HK-2 (cell line): Measurements from ENCODE around the gene WIPI1.
"Not testable (repeated sequence)": the region's sequence is repeated elsewhere in the genome, so short reads cannot be mapped to it uniquely, and the experiment has no call there.

Experiments used
- DNase-seq: peaks from one replicate; pipeline ENCODE4 v3.0.0-alpha.2; 2018; ENCODE audit not compliant: unreplicated experiment

Gene WIPI1, protein sequence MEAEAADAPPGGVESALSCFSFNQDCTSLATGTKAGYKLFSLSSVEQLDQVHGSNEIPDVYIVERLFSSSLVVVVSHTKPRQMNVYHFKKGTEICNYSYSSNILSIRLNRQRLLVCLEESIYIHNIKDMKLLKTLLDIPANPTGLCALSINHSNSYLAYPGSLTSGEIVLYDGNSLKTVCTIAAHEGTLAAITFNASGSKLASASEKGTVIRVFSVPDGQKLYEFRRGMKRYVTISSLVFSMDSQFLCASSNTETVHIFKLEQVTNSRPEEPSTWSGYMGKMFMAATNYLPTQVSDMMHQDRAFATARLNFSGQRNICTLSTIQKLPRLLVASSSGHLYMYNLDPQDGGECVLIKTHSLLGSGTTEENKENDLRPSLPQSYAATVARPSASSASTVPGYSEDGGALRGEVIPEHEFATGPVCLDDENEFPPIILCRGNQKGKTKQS

GRCh38 chr17:68457168-68457538 lies at the start of gene WIPI1:
TSS of gene WIPI1 (minus strand) at chr17:68457496. CDS start at chr17:68457421, 75 bp downstream.
- DNase-seq: no peak

GRCh38 chr17:68505951-68506350 lies 48.7 kb upstream of the WIPI1 start:
- DNase-seq: no peak

- no peak for DNase-seq
Observed at GRCh38 chr17:68501074-68501473, 43.8 kb upstream of the WIPI1 start.

DNA sequence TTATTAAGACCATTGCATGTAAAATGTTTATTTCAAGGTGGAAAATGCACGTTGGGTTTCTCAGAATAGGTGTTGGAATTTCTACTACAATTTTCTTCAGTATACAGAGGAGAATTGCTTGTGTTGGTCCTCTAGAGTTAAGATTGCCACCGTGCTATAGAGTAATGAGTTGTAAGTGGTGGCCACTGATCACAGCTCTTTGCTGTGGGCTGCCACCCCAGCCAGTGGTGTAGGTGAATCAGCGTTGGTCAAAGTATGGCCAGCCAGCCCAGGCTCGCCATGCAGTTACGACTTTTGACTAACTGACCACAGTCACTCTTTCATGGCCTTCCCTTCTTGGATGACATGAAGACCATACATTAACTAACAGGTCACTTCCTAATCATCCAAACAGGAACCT lies 42.3 kb upstream of the WIPI1 start:
- no peak for DNase-seq

- no peak for DNase-seq
Observed at GRCh38 chr17:68498479-68499326, 41.4 kb upstream of the WIPI1 start.

DNA sequence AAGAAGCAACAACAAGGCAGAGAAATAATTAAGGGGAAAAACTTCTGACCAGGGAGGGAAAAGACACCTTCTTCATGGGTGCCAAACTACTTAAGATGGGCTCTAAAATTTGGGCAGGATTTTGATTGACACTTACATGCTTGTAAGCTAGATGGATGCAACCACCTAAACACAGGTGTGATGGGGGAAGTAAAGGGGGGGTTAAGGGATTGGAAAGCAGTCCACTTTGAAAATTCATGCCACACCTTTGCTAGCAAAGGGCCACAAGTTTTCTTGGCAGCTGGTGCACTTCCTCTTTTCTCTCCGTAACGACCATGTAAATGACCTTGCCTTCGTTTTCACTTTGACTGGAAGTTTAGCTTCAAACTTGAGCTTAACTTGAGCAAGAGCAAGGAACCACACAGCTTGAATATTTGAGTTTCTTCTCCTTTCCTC lies 40.6 kb upstream of the WIPI1 start:
- no peak for DNase-seq

GRCh38 chr17:68495081-68495480 lies 37.8 kb upstream of the WIPI1 start:
- no peak for DNase-seq

- DNase-seq: not testable (repeated sequence)
Observed at GRCh38 chr17:68492394-68493054, 35.2 kb upstream of the WIPI1 start.

GRCh38 chr17:68491381-68492231 lies 34.3 kb upstream of the WIPI1 start:
- no peak for DNase-seq

DNA sequence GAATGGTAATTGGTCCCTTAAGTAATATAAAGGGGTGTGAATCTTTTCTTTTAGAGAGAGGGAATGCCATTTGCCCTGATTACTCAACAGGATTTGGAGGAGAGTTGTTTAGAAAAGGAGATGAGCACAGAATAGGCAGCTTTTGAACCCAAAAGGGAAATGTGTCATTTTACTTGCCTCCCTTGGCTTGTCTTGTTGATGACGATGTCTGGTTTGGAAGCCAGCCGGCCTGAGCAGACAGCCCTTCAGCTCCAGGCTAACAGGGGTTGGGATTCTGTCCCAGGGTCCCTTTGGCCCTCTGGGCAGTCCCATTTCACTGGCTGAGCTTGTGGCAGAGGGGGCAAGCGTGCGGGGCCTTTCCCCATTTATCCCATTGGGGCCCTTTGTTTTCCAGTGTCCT lies 32.6 kb upstream of the WIPI1 start:
- DNase-seq: no peak

DNA sequence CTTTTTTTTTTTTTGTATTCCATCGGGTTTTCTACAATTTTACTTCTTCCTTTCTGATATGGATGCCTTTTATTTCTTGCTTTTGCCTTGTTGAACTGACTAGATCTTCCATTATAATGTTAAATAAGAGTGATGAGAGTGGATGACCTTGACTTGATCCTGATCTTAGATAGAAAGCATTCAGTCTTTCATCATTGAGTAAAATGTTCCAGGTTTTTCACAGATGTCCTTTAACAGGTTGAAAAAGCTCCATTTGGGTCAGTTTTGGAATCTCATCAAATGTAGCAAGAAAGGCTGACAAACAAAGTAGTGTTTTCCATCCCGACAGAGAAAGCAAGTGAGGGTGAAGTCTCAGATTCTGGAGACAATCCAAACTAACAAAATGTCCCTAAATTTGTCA lies 27.2 kb upstream of the WIPI1 start:
- no peak for DNase-seq

GRCh38 chr17:68482576-68483041 lies 25.3 kb upstream of the WIPI1 start:
- no peak for DNase-seq

DNA sequence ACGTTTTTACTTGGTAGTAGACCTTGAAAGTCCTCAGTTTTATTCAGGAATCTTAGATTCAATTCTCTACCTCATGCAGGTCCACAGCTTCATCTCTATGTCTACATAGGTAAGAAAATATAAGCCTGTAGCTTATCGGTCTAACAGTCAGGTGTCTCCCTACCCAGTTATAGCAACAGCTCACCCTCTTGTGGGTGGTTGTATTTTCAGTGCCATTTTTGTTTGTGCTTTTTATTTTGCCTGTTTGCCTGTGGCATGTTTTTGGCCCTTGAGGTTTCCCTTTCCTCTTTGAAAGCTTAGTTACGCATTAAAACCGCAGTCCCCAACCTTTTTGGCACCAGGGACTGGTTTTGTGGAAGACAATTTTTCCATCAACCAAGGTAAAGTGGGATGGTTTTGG lies 23.6 kb upstream of the WIPI1 start:
- DNase-seq: no peak

DNA sequence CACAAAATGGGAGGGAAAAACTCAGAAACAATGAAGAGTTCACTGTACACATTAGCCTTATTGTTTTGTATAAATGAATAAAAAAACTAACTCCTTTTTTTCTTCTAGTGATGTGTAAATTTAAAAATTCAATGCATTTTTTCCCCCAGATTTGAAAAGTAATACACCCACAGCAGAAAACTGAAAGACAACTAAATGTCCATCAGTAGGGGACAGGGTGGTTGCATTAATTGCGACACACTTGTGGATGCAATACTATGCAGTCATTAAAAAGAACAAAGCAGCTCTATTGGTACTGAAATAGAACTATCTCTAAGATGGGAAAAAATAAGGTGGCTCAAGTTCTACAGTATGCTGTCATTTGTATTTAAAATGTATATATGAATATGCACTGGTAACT lies 13.7 kb upstream of the WIPI1 start:
- DNase-seq: no peak

- DNase-seq: no peak
Observed at GRCh38 chr17:68468788-68469187, 11.5 kb upstream of the WIPI1 start.

DNA sequence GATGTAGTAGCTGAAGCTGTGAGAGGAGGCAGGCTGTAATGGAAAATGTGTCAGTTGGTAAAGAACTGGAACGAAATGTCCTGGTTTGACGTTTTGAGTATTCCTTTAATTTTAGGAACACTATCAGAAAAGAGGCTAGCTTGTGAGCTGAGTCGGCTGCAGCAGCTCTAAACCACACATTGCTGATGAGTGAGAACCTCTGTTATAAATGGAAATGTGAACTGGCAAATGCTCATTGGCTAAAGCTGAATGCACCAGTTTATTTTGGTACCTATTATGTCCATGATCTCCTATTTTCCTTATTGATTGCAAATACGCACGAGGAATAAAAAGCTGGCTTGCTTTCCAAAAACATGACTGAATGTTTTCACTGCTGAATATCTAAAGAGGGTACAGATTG lies 11.0 kb upstream of the WIPI1 start:
- no peak for DNase-seq

DNA sequence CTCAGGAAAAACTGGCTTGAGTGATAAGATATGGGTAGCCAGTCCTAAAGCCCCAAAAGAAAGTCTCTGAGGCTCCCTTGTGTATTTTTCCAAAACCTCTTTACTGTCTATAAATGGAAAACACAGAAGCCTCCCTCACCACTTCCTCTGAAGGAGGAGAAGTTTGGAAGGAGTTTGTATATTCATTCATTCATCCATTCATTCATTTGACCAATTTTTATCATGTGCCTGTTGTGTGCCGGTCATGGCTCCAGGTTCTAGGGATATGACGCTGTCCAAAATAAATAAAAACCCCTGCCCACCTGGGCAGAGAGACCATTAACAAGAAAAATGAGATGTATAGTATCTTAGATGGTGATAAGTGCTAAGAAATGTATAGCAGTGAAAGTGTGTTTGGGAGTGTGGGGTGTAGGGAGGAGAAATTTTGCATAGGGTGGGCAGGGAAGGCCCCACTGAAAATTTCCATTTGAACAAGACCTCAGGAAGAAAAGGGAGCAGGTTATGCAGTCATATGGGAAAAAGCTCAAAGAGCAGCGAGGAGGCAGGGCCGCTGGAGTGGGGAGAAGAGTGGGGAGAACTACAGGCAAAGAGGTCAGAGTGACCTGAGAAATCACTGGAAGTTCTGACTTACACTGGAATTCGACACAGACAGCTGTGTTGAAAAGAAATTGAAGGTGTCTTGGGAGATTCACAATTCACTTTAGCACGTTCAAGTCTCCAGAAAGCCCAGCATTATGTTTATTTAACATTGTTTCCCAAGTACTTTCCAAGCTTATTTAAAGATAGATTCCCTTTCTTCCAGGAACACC lies 6.1 kb upstream of the WIPI1 start:
- no peak for DNase-seq

DNA sequence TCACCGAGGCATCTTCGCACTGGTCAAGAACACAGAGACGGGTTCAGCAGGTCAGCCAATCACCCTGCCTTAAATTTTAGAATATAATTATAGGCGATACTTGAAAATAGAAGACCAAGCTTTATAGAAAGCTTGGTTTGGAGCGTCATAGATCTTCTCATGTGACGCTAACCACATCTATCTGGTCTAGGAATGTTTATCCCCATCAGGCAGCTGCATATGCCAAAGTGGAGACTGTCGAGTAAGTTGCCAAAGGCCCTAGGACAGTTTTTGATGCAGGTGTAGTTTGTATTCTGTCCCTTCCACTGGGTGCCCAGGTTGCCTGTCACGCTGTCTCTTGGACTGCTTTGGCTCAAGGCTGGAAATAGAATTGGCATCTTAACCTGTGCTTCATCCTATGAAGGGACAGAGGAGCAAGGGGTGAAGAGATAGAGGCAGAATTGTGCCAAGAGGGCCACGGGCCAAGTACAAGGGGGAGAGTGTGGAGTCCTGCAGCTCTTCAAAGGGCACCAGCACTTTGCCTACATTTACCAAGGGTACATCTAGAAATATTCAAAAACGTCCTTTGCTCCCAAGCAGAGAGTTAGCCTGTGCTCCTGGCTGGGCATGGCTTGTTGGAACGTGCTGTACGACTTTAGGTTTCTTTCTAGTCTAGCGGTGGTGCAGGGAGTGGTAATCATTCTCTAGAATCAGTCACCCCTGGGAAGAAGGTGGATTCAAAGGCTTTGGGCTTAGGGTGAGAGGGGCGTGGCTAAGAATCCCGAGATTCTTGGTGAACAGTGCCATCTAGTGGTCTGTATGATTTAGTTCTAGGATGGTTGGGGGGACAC lies 5.3 kb upstream of the WIPI1 start:
- peak; percentile 65 for DNase-seq

GRCh38 chr17:68461589-68461988 lies 4.3 kb upstream of the WIPI1 start:
- no peak for DNase-seq

DNA sequence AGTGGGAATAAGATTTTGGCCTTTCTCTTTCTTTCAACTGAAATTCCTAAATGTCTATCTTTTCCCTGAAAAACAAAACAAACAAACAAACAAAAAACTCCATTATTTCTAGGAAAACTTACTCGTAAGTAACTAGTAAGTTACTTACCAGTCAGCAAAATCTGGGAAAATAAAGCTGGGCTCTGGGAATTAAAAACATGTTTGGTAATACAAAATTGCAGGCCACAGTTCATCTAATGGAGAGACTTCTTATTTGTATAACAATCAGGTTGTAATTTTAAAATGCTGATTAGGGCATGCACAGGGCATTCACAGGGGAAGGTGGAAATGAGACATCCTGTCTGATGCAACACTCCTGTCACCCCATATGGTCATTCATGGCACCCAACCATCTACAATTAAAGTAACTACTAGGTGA lies 3.8 kb upstream of the WIPI1 start:
- DNase-seq: no peak
